GM21367 (cell line): ENCODE data around the gene COASY.
"Not testable (repeated sequence)": the region's sequence is repeated elsewhere in the genome, so short reads cannot be mapped to it uniquely, and the experiment has no call there.

Experiments used
- ATAC-seq: cut with Tn5 transposase; IDR thresholded peaks from one replicate; pipeline ENCODE4 v1.9.1; 2021; ENCODE audit not compliant: unreplicated experiment

COASY gene

DNA sequence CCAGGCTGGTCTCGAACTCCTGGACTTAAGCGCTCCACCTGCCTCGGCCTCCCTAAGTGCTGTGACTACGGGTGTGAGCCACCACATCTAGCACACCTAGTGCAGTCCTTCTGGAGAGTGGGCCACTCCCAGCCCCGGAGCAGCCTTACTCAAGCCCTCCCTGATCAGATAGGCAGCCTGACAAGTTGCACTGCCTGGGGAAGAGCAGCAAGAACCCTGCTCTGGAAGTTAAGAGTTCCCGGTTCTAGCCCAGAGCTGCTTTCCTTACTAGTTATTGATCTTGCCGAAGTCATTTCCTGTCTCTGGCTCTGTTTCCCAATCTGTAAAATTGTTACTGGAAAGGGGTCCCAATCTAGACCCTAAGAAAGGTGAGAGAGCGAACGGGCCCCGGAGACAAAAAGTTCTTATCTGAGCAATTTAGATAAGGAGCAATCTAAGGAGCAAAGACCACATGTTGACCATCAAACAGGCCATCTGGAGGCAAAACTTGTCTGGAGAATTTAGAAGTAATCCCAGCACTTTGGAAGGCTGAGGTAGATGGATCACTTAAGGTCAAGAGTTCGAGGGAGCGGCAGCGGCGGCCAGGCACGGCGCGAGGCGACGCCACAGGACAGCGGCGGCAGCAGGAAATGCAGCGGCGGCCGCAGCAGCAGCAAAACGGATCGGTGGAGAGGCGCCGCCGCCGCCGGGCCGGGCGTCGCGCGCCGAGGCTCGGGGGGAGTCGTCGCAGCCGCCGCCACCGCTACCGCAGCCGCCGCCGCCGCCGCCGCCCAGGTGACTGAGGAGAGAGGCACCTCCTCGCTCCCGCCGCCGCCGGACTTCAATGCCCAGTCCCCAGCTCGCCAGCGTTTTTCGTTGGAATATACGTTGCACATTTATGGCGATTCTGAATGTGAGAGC, 30.2 kb upstream of the COASY start:
- ATAC-seq = no peak

DNA sequence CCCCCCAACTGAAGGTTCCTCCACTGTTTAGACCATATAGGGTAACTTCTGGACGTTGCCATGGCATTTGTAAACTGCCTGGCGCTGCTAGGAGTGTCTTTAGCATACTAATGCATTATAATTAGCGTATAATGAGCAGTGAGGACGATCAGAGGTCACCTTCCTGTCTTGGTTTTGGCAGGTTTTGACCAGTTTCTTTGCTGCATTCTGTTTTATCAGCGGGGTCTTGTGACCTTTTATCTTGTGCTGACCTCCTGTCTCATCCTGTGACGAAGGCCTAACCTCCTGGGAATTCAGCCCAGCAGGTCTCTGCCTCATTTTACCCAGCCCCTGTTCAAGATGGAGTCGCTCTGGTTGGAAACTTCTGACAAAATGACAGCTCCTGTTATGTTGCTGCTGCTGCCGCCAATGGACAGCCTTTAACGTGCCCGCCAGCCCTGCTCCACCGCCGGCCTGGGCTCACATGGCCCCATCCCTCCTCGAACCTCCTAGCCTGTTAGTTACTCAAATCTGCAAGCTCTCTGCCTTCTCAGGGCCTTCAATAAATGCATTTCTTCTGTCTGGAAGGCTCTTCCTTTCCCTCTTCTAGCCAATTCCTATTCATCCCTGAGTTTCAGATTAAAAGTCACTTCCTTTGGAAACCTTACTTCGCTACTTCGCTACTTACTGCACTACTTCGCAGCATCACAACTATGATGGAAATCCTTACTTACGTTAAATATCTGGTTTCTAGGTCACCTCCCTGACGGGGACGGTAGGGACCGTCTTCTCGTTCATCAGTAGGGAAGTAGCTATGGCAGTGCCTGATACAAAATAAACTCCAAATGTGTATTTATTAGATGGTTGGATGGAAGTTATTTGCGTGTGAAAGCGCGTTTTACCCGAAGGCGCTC, 26.5 kb upstream of the COASY start:
- peak; percentile 4 for ATAC-seq

DNA sequence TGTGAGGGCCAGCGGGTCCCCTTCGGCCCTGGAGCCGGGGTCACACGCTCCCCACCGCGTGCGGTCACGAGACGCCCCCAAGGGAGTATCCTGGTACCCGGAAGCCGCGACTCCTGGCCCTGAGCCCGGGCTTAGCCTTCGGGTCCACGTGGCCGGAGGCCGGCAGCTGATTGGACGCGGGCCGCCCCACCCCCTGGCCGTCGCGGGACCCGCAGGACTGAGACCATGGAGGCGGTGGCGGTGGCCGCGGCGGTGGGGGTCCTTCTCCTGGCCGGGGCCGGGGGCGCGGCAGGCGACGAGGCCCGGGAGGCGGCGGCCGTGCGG, 25.9 kb upstream of the COASY start, which contains the start of gene NAGLU:
NAGLU (plus strand) TSS at position 194 of the 324 bp plus-strand sequence; CDS start at position 226, 32 bp downstream.
- peak; percentile 43 for ATAC-seq

DNA sequence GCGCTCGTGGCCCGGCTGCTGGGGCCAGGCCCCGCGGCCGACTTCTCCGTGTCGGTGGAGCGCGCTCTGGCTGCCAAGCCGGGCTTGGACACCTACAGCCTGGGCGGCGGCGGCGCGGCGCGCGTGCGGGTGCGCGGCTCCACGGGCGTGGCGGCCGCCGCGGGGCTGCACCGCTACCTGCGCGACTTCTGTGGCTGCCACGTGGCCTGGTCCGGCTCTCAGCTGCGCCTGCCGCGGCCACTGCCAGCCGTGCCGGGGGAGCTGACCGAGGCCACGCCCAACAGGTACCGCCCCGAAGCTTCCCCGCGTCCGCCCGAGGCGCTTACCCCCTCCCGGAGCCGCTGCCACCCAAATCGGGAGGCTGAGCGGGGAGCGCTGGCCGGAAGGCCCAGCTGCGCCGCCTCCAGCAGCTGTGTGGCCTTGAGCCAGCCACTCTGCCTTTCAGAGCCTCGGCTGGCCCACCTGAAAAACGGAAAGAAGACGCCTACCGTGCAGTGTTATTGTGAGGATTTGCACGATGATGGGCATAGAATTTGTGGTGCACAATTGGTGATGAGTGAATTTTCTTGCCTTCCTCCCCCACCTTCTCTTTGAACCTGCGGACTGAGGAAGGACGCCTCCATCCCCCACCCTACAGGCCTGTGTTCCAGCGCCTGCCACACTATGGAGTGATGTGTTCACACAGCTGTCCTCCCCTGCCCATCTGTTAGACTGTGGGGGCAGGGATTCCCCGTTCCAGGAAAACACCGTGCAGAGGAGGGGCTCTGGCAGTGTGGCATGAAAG, 25.4 kb upstream of the COASY start:
- peak; percentile 41 for ATAC-seq

DNA sequence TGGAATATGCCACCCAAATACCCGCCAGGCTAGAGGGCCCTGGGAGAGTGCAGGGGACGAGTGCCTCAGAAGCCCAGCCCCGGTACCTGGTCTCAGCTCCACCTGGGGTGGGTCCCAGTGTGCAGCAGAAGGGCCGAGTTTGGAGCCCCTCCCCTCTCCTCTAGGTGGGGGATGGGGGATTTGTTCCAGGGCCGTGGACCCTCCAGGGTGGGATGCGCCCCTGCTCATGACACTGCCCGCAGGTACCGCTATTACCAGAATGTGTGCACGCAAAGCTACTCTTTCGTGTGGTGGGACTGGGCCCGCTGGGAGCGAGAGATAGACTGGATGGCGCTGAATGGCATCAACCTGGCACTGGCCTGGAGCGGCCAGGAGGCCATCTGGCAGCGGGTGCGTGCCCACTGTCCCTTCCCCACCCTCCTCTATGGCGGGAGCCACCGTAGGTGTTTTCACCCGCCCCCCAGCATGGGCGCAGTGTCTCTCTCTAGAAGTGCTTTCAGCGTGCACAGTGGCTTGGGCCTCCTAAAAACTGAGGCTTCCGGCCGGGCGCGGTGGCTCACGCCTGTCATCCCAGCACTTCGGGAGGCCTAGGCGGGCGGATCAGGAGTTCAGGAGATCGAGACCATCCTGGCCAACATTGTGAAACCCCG, 24.7 kb upstream of the COASY start:
- ATAC-seq = no peak

DNA sequence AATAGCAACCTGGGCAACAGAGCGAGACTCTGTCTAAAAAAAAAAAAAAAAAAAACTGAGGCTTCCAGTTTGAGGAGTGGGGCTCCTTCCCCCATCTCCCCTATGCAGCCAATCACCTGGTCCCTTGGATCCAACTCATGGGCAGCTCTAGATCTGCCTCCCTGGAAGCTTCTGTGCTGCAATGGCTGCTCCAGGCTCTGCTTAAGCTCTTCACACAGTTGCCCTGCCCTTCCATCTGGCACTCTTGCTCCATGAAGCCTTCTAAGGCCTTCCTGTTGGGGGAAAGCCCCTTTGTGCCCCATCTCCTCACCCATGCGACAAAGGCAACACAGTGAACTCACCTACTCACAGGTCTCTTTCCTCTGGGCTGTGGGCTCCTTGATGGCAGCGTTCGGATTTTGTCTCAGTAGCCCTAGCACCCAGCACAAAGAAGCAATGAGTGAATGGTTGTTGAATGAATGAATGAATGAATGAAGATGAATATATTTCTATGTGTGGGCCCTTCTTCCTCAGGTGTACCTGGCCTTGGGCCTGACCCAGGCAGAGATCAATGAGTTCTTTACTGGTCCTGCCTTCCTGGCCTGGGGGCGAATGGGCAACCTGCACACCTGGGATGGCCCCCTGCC, 24.0 kb upstream of the COASY start:
- no peak for ATAC-seq

DNA sequence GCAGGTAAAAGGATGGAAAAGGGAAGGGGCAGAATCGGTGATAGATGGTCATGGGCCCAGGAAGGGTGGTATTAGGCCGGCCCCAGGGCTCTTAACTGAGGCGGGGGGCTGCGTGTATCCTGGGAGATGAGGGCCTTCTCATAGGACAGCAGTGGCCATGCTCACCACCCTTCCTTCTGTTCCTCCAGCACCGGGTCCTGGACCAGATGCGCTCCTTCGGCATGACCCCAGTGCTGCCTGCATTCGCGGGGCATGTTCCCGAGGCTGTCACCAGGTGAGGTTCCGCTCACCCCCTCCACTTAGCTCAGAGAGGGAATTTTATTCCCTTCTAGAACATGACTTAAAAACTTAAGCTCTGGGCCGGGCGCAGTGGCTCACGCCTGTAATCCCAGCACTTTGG, 23.5 kb upstream of the COASY start:
- no peak for ATAC-seq

DNA sequence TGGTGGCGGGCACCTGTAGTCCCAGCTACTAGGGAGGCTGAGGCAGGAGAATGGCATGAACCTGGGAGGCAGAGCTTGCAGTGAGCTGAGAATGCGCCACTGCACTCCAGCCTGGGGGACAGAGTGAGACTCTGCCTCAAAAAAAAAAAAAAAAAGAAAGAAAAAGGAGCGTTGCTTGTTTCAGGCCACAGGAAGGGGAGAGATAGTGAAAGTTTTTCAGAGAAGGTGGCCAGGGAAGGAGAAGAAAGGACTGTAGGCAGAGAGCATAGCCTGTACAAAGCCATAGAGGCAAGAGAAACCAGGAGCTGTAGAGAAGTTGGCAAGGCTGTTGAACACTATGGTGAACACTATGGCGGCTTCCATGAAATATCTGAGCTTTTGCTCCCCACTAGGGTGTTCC, 21.4 kb upstream of the COASY start:
- not testable (repeated sequence) for ATAC-seq

DNA sequence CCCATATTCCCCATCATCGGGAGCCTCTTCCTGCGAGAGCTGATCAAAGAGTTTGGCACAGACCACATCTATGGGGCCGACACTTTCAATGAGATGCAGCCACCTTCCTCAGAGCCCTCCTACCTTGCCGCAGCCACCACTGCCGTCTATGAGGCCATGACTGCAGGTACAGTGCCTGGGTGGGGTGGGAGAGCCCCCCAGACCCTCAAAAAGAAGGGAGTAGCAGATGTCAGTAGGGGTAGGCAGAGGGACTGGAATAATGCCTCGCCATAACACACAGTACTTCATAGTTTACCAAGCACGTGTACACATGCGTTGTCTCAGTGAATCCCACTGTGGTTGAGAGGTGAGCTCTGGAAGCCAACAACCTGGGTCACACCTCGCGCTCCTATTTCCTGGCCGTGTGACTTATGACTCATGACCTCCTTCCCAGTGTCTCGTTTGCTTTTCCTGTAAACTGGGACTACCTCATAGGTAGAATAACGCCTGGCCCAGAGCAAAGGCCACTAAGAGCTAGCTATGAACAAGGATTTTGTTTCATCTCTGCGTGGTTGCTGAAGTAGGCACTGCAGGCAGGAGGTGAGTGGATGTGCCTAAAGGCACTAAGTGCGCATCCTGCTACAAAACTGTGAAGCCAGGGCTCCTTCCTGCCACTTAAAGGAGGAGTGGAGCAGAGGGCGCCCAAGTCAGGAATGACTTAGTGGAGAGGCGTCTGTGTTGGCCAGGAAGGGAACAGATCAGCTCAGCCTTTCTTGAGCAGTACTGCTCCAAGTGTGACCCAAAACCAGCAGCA, 20.7 kb upstream of the COASY start:
- no peak for ATAC-seq

DNA sequence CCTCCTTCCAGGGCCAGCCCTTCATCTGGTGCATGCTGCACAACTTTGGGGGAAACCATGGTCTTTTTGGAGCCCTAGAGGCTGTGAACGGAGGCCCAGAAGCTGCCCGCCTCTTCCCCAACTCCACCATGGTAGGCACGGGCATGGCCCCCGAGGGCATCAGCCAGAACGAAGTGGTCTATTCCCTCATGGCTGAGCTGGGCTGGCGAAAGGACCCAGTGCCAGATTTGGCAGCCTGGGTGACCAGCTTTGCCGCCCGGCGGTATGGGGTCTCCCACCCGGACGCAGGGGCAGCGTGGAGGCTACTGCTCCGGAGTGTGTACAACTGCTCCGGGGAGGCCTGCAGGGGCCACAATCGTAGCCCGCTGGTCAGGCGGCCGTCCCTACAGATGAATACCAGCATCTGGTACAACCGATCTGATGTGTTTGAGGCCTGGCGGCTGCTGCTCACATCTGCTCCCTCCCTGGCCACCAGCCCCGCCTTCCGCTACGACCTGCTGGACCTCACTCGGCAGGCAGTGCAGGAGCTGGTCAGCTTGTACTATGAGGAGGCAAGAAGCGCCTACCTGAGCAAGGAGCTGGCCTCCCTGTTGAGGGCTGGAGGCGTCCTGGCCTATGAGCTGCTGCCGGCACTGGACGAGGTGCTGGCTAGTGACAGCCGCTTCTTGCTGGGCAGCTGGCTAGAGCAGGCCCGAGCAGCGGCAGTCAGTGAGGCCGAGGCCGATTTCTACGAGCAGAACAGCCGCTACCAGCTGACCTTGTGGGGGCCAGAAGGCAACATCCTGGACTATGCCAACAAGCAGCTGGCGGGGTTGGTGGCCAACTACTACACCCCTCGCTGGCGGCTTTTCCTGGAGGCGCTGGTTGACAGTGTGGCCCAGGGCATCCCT, 18.5 kb upstream of the COASY start:
- ATAC-seq = no peak

DNA sequence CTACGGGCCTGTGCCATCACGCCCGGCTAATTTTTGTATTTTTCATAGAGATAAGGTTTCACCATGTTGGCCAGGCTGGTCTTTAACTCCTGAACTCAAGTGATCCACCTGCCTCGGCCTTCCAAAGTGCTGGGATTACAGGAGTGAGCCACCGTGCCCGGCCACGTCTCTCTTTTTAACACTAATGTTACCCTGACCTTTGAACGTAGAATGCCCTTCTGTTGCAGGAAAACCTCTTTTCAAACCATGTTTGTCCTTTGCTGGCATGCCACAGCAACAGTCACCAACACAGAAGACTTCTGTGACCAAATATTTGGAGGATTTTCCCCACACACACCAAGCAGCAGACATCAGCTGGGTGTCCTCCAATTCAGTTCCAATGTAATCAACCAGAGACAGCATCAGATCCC, 17.1 kb upstream of the COASY start:
- no peak for ATAC-seq

DNA sequence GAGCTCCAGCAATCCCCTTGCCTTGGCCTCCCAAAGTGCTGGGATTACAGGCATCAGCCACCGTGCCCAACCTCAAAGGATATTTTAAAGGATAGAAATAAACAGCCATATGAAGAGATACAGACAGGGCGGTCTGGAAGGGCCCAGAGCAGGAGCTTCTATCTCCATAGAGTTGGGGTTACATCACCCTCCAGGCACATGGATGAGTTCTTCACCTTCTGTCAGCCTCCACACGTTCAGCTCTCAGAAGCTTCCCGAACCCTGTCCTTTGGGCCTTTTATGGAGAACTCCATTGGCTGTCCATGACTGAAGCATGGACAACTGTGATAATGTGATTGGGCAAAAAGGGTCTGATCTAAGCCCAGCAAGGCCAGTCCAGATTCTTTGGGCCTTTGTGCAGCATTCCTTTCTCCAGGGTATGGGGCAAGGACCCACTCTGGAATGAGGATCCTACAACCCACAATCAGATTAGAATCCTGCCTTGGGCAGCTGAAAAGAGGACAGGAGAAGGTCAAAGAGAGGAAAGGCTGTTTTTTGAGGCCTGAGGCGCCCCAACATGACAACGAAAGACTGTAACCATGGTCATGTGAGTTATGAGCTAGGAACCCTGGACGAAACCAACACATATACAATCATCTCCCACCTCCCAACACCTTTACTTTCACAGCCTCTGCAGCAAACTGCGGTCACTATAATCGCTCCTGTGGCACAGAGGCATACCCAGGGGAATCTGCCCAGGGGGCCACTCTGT, 16.0 kb upstream of the COASY start:
- ATAC-seq = not testable (repeated sequence)

DNA sequence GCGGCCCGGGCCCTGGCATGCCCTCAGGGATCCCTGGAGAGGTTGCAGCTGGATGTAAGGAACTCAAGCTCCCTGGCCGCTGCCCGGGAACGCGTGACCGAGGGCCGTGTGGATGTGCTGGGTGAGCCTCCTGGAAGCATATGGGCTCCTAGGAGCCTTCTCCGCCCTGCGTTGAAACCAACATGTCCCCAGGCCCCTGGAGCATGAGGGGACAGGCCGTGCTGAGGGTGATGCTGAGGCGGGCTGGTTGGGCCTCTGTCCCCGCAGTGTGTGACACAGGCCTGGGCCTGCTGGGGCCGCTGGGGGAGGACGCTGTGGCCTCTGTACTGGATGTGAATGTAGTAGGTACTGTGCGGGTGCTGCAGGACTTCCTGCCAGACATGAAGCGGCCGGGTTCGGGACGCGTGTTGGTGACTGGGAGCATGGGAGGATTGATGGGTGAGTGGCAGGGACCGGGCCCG, 14.9 kb upstream of the COASY start:
- no peak for ATAC-seq

DNA sequence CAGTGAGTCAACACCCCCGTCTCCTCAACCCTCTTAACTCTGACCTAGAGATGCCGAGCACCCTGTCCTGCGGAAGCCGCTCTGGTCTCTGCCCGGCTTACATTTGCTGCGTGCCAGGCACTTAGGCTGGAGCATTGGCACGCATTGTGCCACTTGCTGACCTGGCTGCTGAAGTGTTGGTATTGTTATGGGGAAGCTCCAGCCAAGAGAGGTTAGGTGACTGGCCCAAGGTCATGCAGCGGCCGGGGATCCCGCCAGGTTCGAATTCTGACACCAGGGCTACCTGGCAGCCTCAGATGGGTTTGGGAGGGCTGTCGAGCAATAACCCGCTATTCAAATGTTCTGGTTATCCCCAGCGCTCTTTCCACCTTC, 14.3 kb upstream of the COASY start:
- no peak for ATAC-seq

DNA sequence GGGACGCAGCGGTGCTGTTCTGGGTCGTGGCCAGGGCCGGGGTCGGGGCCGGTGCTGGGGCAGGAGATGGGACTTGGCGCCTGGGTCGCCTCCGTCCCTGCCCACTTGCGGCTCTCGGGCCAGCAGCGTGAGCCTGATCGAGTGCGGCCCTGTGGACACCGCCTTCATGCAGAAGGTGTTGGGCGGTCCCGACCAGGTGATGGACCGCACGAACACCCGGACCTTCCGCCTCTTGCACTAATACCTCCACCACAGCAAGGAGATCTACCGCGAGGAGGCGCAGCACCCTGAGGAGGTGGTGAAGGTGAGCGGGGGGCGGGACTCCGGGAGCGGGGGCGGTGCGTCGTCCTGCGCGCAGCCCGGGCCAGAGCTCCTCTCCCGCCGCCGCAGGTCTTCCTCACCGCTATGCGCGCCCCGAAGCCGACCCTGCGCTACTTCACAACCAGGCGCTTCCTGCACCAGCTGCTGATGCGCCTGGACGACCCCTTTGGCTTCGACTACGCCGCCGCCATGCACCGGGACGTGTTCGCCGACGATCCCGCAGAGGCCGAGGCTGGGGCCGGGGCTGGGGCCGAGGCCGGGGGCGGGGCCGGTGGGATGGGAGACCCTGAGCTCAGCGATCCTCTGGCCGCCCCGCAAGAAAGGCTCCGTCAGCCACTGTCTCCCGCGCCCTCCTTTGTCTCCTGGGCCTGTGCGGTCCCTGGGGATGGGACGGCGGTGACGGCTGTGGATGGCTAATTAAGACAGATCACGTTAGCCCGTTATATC, 13.7 kb upstream of the COASY start:
- ATAC-seq = no peak

DNA sequence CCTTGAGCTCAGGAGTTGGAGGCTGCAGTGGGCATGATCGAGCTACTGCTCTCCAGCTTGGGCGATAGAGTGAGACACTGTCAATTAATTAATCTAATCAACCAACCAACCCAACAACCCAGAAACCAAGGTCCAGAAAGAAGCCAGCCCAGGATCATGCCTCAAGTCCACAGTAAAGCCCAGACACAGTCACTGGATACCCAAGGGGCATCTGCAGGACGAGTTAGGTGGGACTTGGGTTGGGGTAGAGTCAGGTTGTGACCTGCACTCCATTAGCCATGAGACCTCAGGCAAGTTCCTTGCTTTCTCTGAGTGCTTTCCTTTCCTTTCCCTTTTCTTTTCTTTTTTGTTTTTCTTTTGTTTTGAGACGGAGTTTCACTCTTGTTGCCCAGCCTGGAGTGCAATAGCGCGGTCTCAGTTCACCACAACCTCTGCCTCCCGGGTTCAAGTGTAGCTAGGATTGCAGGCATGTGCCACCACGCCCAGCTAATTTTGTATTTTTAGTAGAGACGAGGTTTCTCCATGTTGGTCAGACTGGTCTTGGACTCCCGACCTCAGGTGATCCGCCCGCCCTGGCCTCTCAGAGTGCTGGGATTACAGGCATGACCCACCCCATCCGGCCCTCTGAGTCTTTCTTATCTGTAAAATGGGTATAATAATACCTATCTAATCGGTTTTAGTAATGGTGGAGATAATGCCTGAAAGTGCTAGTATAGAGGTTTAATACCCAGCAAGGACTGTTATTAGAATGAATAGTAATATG, 12.8 kb upstream of the COASY start:
- ATAC-seq = no peak
